ENCODE data around the gene ASCL2.
"Not testable (repeated sequence)": the region's sequence is repeated elsewhere in the genome, so short reads cannot be mapped to it uniquely, and the experiment has no call there.

ASCL2 gene

GRCh38 chr11:2297623-2298030 is 27.2 kb upstream of the ASCL2 start:
- no peak for DNase-seq (ENCODE audit: low read depth in 3 of 3)

DNA sequence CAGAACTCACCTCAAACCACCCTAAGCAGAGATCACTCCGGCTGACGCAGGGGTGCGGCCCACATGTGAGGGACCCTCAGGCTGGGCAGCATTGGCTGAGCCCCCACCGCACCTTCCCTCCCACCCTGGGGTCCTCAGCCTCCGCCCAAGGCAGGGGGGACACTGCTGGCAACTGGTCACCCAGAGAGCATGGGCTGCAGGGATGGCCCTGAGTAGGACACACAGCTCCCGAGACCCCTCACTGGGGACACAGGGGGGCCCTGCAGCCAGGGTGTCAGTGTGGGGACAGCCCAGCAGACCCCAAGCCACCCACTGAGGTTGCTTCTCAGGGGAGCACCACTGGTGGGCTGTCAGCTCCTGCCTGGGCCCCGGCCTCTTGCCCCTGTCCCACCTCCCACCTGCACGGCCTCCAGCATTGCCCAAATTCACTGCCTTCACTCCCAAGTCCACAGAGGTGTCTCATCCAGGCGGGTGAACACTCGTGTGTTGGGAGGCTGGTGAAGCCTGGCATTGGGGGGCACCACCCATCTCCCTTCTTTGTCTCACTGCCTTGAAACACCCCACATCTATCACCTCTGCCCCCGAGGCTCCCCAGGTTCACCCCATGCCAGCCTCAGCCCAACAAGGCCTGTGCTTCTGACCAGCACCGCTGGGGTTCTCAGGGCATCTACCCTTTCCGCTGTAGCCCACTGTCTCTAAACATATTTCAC is 26.7 kb upstream of the ASCL2 start:
- no peak for DNase-seq (ENCODE audit: low read depth in 3 of 3)

DNA sequence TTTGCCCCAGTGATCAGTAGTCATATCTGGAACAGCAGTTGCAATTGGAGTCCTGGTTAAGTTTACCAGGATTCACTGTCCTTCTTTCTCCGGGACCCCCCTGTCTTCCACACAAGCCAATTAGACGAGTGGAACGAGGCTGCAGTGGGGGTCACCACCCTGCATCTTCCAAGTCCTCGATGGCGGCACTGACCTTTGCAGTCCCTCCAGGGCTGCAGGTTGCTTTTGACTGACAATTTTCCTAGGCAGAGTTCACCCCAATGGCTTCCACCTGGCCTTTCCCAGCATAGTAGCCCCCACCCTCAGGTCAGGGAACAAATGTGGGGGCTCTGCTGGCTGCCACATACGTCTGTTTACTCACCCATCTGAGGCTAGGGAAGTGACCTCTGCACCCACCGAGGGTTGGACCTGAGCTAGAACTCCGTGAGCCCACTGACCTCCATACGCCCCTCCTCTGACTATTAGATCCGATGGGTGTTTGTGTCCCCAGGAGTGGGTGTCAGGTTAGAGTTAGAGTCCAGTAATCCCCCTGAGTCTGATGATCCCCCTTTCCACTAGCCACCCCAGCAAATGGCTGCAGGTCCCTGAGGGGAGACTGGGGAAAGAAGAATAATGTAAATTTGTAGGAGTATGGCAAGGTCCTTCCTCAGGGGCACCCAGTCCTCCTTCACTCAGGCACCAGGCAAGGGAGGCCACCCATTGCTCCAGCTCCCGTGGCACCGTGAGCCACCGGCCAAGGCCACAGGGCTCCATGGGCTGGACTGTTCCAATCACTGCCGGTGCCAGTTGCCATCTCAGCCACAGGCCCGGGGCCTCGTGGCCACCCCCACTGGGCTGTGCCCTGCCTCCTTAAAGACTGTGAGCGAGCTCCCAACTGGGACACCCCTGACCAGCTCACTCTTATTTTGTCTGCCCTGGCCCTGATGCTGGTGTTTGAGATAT is 25.9 kb upstream of the ASCL2 start:
- DNase-seq (ENCODE audit: low read depth in 3 of 3), result no peak

- no peak for DNase-seq (ENCODE audit: low read depth in 3 of 3)
These were observed 24.5 kb upstream of the ASCL2 start for GRCh38 chr11:2294926-2295290.

GRCh38 chr11:2293984-2294925 is 23.9 kb upstream of the ASCL2 start:
- no peak for DNase-seq (ENCODE audit: low read depth in 3 of 3)

DNA sequence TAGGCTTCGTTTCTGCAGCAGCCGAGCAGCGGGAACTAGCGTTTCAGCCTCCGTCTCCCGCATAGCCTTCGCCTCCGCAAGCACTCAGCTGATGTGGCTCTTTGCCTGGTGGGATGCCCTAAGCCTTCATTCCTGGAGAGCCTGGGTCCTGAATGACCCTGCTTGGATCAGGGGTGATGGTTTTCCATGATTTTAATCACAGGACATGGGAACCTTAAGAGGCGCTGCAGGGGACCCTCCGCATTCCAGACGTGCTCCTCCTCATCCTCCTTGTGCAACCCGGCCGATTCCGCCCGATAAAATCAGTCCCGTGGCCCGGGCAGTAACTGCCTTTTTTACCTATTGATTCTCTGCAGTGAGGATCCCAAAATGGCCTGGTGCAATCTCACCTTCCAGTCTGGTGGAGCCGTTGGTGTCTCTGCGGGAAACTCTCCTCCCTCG is 23.2 kb upstream of the ASCL2 start:
- no peak for DNase-seq (ENCODE audit: low read depth in 3 of 3)

DNA sequence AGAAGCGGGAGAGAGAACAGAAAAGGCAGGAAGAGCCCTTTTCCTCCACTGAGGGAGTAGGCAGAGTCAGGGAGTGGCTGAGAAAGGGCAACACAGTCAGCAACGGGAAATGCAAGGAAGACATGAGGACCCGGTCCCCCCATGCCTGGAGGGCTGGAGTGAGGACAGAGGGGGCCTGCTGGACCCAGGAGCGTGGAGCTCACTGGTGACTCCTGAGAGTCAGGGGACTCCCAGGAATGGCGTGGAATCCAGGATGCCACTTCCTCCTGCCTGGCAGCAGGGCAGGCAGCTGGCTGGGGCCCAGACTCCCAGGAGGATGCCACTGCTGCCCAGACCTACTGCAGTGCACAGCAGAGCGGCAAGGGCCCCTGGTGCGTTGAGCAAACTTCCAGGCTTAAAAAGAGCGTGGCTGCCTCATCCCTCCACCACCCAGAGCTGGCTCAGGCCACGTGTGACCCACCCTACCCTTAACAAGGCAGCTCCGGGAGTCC is 20.0 kb upstream of the ASCL2 start:
- DNase-seq (ENCODE audit: low read depth in 3 of 3), result no peak

DNA sequence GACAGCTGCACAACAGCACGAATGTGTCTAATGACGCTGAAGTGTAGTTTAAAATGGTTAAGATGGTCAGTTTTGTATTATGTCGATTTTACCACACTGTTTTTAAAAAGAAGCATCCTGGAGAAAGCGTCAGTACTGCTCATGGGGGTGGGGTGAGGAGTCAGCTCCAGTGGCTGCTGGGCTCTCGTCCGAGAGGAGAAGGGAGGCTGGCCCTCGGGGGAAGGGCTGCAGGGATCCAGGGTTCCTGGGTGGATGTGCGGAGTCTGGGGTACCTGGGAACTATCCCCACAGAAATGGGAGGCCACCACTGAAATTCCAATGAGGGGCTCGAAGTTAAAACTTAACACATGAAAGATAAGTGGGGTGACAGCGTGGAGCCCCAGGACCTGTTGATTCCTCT is 19.5 kb upstream of the ASCL2 start:
- no peak for DNase-seq (ENCODE audit: low read depth in 3 of 3)

- no peak for DNase-seq (ENCODE audit: low read depth in 3 of 3)
These were observed 19.0 kb upstream of the ASCL2 start for GRCh38 chr11:2289350-2289749.

- DNase-seq (ENCODE audit: low read depth in 3 of 3), result no peak
These were observed 16.7 kb upstream of the ASCL2 start for GRCh38 chr11:2287091-2287490.

DNA sequence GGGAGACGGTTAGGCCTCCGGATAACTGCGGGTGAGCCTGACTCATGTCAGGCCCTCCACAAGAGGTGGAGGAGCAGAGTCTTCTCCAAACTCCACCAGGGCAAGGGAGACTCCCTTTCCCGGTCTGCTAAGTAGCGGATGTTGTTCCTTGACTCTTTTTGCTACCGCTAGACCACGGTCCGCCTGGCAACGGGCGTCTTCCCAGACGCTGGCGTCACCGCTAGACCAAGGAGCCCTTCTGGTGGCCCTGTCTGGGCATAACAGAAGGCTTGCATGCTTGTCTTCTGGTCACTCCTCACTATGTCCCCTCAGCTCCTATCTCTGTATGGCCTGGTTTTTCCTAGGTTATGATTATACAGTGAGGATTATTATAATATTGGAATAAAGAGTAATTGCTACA is 16.0 kb upstream of the ASCL2 start:
- DNase-seq (ENCODE audit: low read depth in 3 of 3), result not testable (repeated sequence)

GRCh38 chr11:2280208-2280607 is 9.8 kb upstream of the ASCL2 start:
- DNase-seq (ENCODE audit: low read depth in 3 of 3), result no peak

- DNase-seq (ENCODE audit: low read depth in 3 of 3), result no peak
These were observed 7.6 kb upstream of the ASCL2 start for GRCh38 chr11:2277933-2278523.

GRCh38 chr11:2277008-2277346 is 6.6 kb upstream of the ASCL2 start:
- DNase-seq (ENCODE audit: low read depth in 3 of 3), result no peak

DNA sequence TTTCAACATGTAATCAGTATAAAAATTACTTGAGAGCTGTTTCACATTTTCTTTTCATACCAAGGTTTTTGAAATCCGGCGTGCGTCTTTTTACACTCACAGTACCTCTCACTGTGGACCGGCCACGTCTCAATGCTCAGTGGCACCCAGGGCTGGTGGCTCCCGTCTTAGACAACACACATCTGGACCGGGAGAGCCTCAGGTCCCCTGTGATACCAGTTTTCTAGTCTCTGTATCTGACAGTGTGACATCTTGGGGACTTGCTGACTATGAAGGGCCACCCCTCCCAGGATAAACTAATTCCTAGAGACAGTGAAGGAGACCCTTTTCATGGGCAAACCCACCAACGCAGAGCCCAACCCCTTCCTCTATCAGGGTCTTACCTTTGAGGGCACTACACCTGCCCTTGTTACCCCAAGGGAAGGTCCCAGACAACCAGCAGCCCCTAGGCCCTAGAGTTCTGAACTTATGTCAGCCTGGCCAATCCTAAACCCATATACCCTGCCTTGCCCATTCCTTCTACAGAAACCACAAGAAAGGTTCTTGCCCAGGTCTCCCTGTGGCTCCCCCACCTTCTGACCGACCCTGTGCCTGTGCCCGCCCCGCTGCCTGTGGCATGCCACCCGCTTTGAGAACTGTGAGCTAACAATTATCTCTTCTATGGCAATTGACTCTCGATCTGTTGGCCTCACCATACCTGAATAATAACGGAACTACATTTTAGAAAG is 6.1 kb upstream of the ASCL2 start:
- no peak for DNase-seq (ENCODE audit: low read depth in 3 of 3)

DNA sequence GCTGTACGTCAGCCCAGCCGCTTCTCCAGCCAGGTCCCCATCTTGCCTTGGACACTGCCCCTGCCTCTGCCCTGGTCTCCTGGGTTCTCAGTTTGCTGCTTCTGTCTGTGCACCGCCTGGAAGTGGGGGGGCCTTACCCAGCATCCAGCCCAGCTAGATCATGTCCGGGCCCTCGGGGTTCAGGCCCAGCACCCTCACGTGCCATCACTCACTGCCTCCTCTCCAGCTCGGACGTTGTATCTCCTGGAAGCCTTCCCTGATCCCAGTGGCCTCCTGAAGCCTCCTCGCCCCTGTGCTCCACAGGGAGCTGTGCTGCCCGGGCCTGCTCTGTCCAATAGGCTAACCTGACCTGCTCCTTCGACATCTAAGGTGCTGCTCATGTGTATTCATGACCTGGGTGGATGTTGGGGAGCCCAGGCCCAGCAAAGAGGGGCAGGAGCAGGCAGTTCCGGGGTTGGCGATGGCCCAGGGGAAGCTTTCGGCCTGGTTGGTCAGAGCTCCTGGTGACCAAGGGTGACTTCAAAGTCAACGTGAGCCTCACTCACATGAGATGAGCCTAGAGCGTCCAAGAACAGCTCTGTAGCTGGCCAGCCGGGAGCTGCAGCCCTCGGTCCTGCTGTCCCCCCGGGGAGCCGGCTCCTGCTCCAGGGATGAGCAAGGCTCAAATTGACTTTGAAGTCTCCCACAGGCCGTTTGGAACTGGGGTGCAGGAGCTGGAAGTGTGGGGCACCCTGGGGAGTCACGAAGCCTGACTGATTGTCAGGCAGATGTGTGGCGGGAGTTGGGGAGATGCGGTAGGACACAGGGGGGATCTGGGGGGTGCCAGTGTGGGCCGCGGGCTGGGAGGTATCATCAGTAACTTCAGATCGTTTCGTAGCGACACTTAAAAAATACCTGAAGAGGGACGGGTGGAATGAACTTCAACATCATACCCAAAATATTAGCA is 5.2 kb upstream of the ASCL2 start:
- DNase-seq (ENCODE audit: low read depth in 3 of 3), result no peak

- DNase-seq (ENCODE audit: low read depth in 3 of 3), result no peak
These were observed 3.4 kb upstream of the ASCL2 start for GRCh38 chr11:2273771-2274170.

DNA sequence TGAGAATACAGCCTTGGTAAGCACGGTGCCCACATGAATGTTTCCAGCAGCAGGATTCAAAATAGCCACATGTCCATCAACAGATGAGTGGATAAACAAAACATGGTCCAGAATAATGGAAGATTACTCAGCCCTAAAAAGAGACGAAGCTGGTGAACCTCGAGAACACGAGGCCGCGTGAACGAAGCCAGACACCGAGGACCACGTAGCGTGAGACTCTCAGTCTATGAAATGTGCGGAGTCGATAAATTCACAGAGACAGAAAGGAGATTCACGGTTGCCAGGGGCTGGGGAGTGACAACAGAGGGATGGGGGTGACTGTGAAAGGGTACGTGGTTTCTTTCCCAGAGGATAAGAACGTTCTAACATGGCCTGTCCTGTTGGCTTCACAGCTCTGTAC is 2.9 kb upstream of the ASCL2 start:
- no peak for DNase-seq (ENCODE audit: low read depth in 3 of 3)

GRCh38 chr11:2272946-2273280 is 2.5 kb upstream of the ASCL2 start:
- no peak for DNase-seq (ENCODE audit: low read depth in 3 of 3)

All from stimulated activated CD4-positive, alpha-beta T cell treated with anti-CD3 and anti-CD28 coated beads, TNF-alpha, amount 100 ng/mL, for 4 hours (primary cell).